ENCODE data around the gene HES4. TPM values are rescaled to one million over a fixed set of nuclear protein-coding genes. Genes with fewer than 3 reads are reported as not detected.
A peak's percentile ranks its signal among the peaks of the same experiment; 100 is the strongest.

HES4 gene
- total and polyA plus RNA-seq, 7 donors = 1.2 to 65.1 (median 25.0) TPM

GRCh38 chr1:1043921-1044320, 44.0 kb upstream of the HES4 start:
- Histone ChIP-seq H3K36me3 (peaks cover 0 to 40% (median 3%) of the 10 kb centered on the region in 4 donors), H3K4me3 (no peak overlapping the region), H3K27me3 (peaks cover 0 to 6% (median 0%) of the 10 kb centered on the region in 3 donors), H3K4me1 (peaks cover 0 to 22% (median 16%) of the 10 kb centered on the region in 4 donors), H3K9me3 (no peaks in the 10 kb centered on the region), H3K27ac (no peak overlapping the region)
- intact Hi-C loops (cut with DNase I) = no loop called here
- DNase-seq = no peak
- TF ChIP-seq CTCF (IDR thresholded peaks at IDR 0.05) (no peak), POLR2A (IDR thresholded peaks at IDR 0.05) (no peak), EP300 (IDR thresholded peaks at IDR 0.05) (no peak), POLR2AphosphoS5 (IDR thresholded peaks at IDR 0.05) (no peak)
- WGBS, 2 donors = 97% methylated on average over 33 of the region's 33 CpGs

- intact Hi-C loops (cut with DNase I) = no loop called here
- H3K36me3 ChIP-seq = peaks cover 0 to 40% (median 3%) of the 10 kb centered on the region in 4 donors
- H3K27ac ChIP-seq = no peak overlapping the region
- no peak overlapping the region for H3K4me3 ChIP-seq
- H3K9me3 ChIP-seq = no peaks in the 10 kb centered on the region
- 95% methylated on average over 27 of the region's 27 CpGs for WGBS, 2 donors
- H3K4me1 ChIP-seq = peaks cover 0 to 23% (median 16%) of the 10 kb centered on the region in 4 donors
- H3K27me3 ChIP-seq = peaks cover 0 to 10% (median 0%) of the 10 kb centered on the region in 3 donors
- TF ChIP-seq POLR2A (IDR thresholded peaks at IDR 0.05) (no peak), CTCF (IDR thresholded peaks at IDR 0.05) (no peak), POLR2AphosphoS5 (IDR thresholded peaks at IDR 0.05) (no peak), EP300 (IDR thresholded peaks at IDR 0.05) (no peak)
- no peak for DNase-seq
Observed at GRCh38 chr1:1043411-1043810, 43.5 kb upstream of the HES4 start.

GRCh38 chr1:1042835-1043234, 42.9 kb upstream of the HES4 start:
- no peak for DNase-seq
- H3K9me3 ChIP-seq = no peaks in the 10 kb centered on the region
- H3K4me1 ChIP-seq = peaks cover 0 to 23% (median 16%) of the 10 kb centered on the region in 4 donors
- no peak overlapping the region for H3K4me3 ChIP-seq
- peaks cover 0 to 40% (median 2%) of the 10 kb centered on the region in 4 donors for H3K36me3 ChIP-seq
- intact Hi-C loops (cut with DNase I) = no loop called here
- H3K27ac ChIP-seq = no peak overlapping the region
- no peak for TF ChIP-seq POLR2A (IDR thresholded peaks at IDR 0.05)
- TF ChIP-seq EP300 (IDR thresholded peaks at IDR 0.05) = no peak
- TF ChIP-seq CTCF (IDR thresholded peaks at IDR 0.05) = no peak
- TF ChIP-seq POLR2AphosphoS5 (IDR thresholded peaks at IDR 0.05) = no peak
- WGBS, 2 donors = 90 to 92% methylated on average over 10 of the region's 10 CpGs
- H3K27me3 ChIP-seq = peaks cover 0 to 14% (median 0%) of the 10 kb centered on the region in 3 donors

GRCh38 chr1:1041873-1042272, 42.0 kb upstream of the HES4 start:
- intact Hi-C loops (cut with DNase I) = loop anchor here (2.0 kb wide), 1 partner anchor 21 kb away; the partner anchor contains the start of gene AGRN
- H3K9me3 ChIP-seq = no peaks in the 10 kb centered on the region
- no peak for TF ChIP-seq POLR2AphosphoS5 (IDR thresholded peaks at IDR 0.05)
- no peak for TF ChIP-seq EP300 (IDR thresholded peaks at IDR 0.05)
- peaks cover 0 to 30% (median 0%) of the 10 kb centered on the region in 4 donors for H3K36me3 ChIP-seq
- no peak overlapping the region for H3K4me3 ChIP-seq
- peaks cover 0 to 23% (median 16%) of the 10 kb centered on the region in 4 donors for H3K4me1 ChIP-seq
- peaks cover 0 to 18% (median 0%) of the 10 kb centered on the region in 3 donors for H3K27me3 ChIP-seq
- 91 to 93% methylated on average over 25 of the region's 25 CpGs for WGBS, 2 donors
- DNase-seq = no peak
- no peak overlapping the region for H3K27ac ChIP-seq

GRCh38 chr1:1041092-1041523, 41.2 kb upstream of the HES4 start:
- Histone ChIP-seq H3K36me3 (peaks cover 0 to 24% (median 0%) of the 10 kb centered on the region in 4 donors), H3K4me3 (peak overlapping the region in 2 of 4 donors; percentile 54 to 57), H3K27ac (no peak overlapping the region), H3K4me1 (peaks cover 0 to 23% (median 16%) of the 10 kb centered on the region in 4 donors), H3K27me3 (peaks cover 0 to 25% (median 0%) of the 10 kb centered on the region in 3 donors), H3K9me3 (no peaks in the 10 kb centered on the region)
- WGBS, 2 donors = 59 to 75% methylated on average over 57 to 58 of the region's 60 CpGs
- no peak for DNase-seq
- intact Hi-C loops (cut with DNase I) = loop anchor here (2.0 kb wide), 1 partner anchor 20 kb away; the partner anchor contains the start of gene AGRN
- TF ChIP-seq POLR2AphosphoS5 (IDR thresholded peaks at IDR 0.05) = no peak
- no peak for TF ChIP-seq CTCF (IDR thresholded peaks at IDR 0.05)
- TF ChIP-seq POLR2A (IDR thresholded peaks at IDR 0.05) = no peak
- no peak for TF ChIP-seq EP300 (IDR thresholded peaks at IDR 0.05)
